Stimulated activated naive CD8-positive, alpha-beta T cell treated with anti-CD3 and anti-CD28 coated beads, Interleukin-15, Interleukin-2, amounts not matched to agents 100 ng/mL and 50 ng/mL, for 24 hours (primary cell): ENCODE data around the gene WEE2.

ENCODE experiments used
- H3K27ac Mint-ChIP-seq: one replicate; pipeline ENCODE4 v1.8.0; 2021; ENCODE audit warnings: mild to moderate bottlenecking, mixed read lengths
- H3K27me3 Mint-ChIP-seq: one replicate; pipeline ENCODE4 v1.8.0; 2021; ENCODE audit warnings: mixed read lengths
- H3K36me3 Mint-ChIP-seq: one replicate; pipeline ENCODE4 v1.8.0; 2021; ENCODE audit warnings: low read depth, mixed read lengths
- H3K4me1 Mint-ChIP-seq: one replicate; pipeline ENCODE4 v1.8.0; 2021; ENCODE audit warnings: low read depth, mixed read lengths
- H3K4me3 Mint-ChIP-seq: one replicate; pipeline ENCODE4 v1.8.0; 2021; ENCODE audit warnings: mild to moderate bottlenecking, mixed read lengths
- H3K9me3 Mint-ChIP-seq: one replicate; pipeline ENCODE4 v1.8.0; 2021; ENCODE audit warnings: mixed read lengths

The WEE2 gene

GRCh38 chr7:141708351-141708750 lies at the start of gene WEE2:
Gene WEE2, plus strand, starts transcription at chr7:141708353. Its CDS starts 406 bp downstream, at chr7:141708759.
- no peaks in the 10 kb centered on the region for H3K9me3 Mint-ChIP-seq
- peaks cover 4% of the 10 kb centered on the region for H3K4me1 Mint-ChIP-seq
- no peak within 1 kb of the TSS for H3K27ac Mint-ChIP-seq
- peaks cover 5% of the 10 kb centered on the region for H3K27me3 Mint-ChIP-seq
- no peaks in the 10 kb centered on the region for H3K36me3 Mint-ChIP-seq
- no peak within 1 kb of the TSS for H3K4me3 Mint-ChIP-seq

- Mint-ChIP-seq H3K36me3 (peaks cover 56% of the 10 kb centered on the region), H3K4me1 (peaks cover 11% of the 10 kb centered on the region), H3K27ac (peak overlapping the region; percentile 71)
These were observed 48.7 kb upstream of the WEE2 start for GRCh38 chr7:141659501-141659900.

GRCh38 chr7:141660259-141660658 lies 47.9 kb upstream of the WEE2 start:
- Mint-ChIP-seq H3K36me3 (peaks cover 48% of the 10 kb centered on the region), H3K9me3 (no peaks in the 10 kb centered on the region), H3K4me1 (peaks cover 10% of the 10 kb centered on the region), H3K4me3 (no peak overlapping the region), H3K27me3 (no peaks in the 10 kb centered on the region), H3K27ac (peak overlapping the region; percentile 71)

More at GRCh38 chr7:141659501-141659900, 48.7 kb upstream of the WEE2 start:
- Mint-ChIP-seq H3K4me3 (no peak overlapping the region), H3K9me3 (no peaks in the 10 kb centered on the region), H3K27me3 (no peaks in the 10 kb centered on the region)

- Mint-ChIP-seq H3K36me3 (peaks cover 44% of the 10 kb centered on the region), H3K27me3 (no peaks in the 10 kb centered on the region), H3K27ac (peak overlapping the region; percentile 74), H3K4me1 (peaks cover 10% of the 10 kb centered on the region), H3K4me3 (no peak overlapping the region), H3K9me3 (no peaks in the 10 kb centered on the region)
These were observed 44.9 kb upstream of the WEE2 start for GRCh38 chr7:141663081-141663849.

- Mint-ChIP-seq H3K27ac (no peak overlapping the region), H3K27me3 (no peaks in the 10 kb centered on the region), H3K4me3 (no peak overlapping the region), H3K4me1 (peaks cover 10% of the 10 kb centered on the region), H3K36me3 (peaks cover 43% of the 10 kb centered on the region), H3K9me3 (no peaks in the 10 kb centered on the region)
These were observed 43.7 kb upstream of the WEE2 start for GRCh38 chr7:141664450-141664849.

GRCh38 chr7:141665208-141666035 lies 42.7 kb upstream of the WEE2 start:
- Mint-ChIP-seq H3K27ac (no peak overlapping the region), H3K4me3 (no peak overlapping the region), H3K9me3 (no peaks in the 10 kb centered on the region), H3K36me3 (peaks cover 38% of the 10 kb centered on the region), H3K4me1 (peaks cover 10% of the 10 kb centered on the region), H3K27me3 (no peaks in the 10 kb centered on the region)

- Mint-ChIP-seq H3K4me3 (no peak overlapping the region), H3K4me1 (peaks cover 10% of the 10 kb centered on the region)
These were observed 42.1 kb upstream of the WEE2 start for GRCh38 chr7:141666071-141666470.

GRCh38 chr7:141668853-141669252 lies 39.3 kb upstream of the WEE2 start:
- Mint-ChIP-seq H3K36me3 (peaks cover 26% of the 10 kb centered on the region), H3K27me3 (no peaks in the 10 kb centered on the region), H3K9me3 (no peaks in the 10 kb centered on the region), H3K4me1 (no peaks in the 10 kb centered on the region), H3K4me3 (no peak overlapping the region), H3K27ac (peak overlapping the region; percentile 52)

More at GRCh38 chr7:141666071-141666470, 42.1 kb upstream of the WEE2 start:
- H3K27ac Mint-ChIP-seq = peak overlapping the region; percentile 2
- no peaks in the 10 kb centered on the region for H3K27me3 Mint-ChIP-seq
- H3K9me3 Mint-ChIP-seq = no peaks in the 10 kb centered on the region
- peaks cover 31% of the 10 kb centered on the region for H3K36me3 Mint-ChIP-seq

GRCh38 chr7:141671705-141672496 lies 36.3 kb upstream of the WEE2 start:
- no peaks in the 10 kb centered on the region for H3K27me3 Mint-ChIP-seq
- peak overlapping the region; percentile 12 for H3K27ac Mint-ChIP-seq
- no peak overlapping the region for H3K4me3 Mint-ChIP-seq
- H3K36me3 Mint-ChIP-seq = peaks cover 21% of the 10 kb centered on the region
- H3K9me3 Mint-ChIP-seq = no peaks in the 10 kb centered on the region
- peaks cover 17% of the 10 kb centered on the region for H3K4me1 Mint-ChIP-seq

GRCh38 chr7:141673346-141673745 lies 34.8 kb upstream of the WEE2 start:
- no peak overlapping the region for H3K4me3 Mint-ChIP-seq
- H3K9me3 Mint-ChIP-seq = no peaks in the 10 kb centered on the region
- no peaks in the 10 kb centered on the region for H3K27me3 Mint-ChIP-seq
- peaks cover 17% of the 10 kb centered on the region for H3K4me1 Mint-ChIP-seq
- peaks cover 24% of the 10 kb centered on the region for H3K36me3 Mint-ChIP-seq
- no peak overlapping the region for H3K27ac Mint-ChIP-seq

GRCh38 chr7:141674171-141674671 lies 33.9 kb upstream of the WEE2 start:
- H3K4me1 Mint-ChIP-seq = peaks cover 25% of the 10 kb centered on the region
- H3K36me3 Mint-ChIP-seq = peaks cover 24% of the 10 kb centered on the region
- no peaks in the 10 kb centered on the region for H3K27me3 Mint-ChIP-seq
- no peak overlapping the region for H3K27ac Mint-ChIP-seq
- H3K9me3 Mint-ChIP-seq = no peaks in the 10 kb centered on the region
- H3K4me3 Mint-ChIP-seq = no peak overlapping the region

GRCh38 chr7:141674702-141675101 lies 33.5 kb upstream of the WEE2 start:
- H3K4me3 Mint-ChIP-seq = no peak overlapping the region
- H3K27me3 Mint-ChIP-seq = no peaks in the 10 kb centered on the region

GRCh38 chr7:141675436-141676215 lies 32.5 kb upstream of the WEE2 start:
- H3K27ac Mint-ChIP-seq = peak overlapping the region; percentile 58
- no peak overlapping the region for H3K4me3 Mint-ChIP-seq
- no peaks in the 10 kb centered on the region for H3K27me3 Mint-ChIP-seq
- peaks cover 26% of the 10 kb centered on the region for H3K4me1 Mint-ChIP-seq
- no peaks in the 10 kb centered on the region for H3K9me3 Mint-ChIP-seq
- H3K36me3 Mint-ChIP-seq = peaks cover 28% of the 10 kb centered on the region

More at GRCh38 chr7:141674702-141675101, 33.5 kb upstream of the WEE2 start:
- H3K9me3 Mint-ChIP-seq = no peaks in the 10 kb centered on the region
- H3K27ac Mint-ChIP-seq = peak overlapping the region; percentile 58
- peaks cover 26% of the 10 kb centered on the region for H3K4me1 Mint-ChIP-seq
- peaks cover 24% of the 10 kb centered on the region for H3K36me3 Mint-ChIP-seq

- H3K27me3 Mint-ChIP-seq = no peaks in the 10 kb centered on the region
- H3K9me3 Mint-ChIP-seq = no peaks in the 10 kb centered on the region
- H3K4me3 Mint-ChIP-seq = no peak overlapping the region
- no peak overlapping the region for H3K27ac Mint-ChIP-seq
- H3K4me1 Mint-ChIP-seq = peaks cover 26% of the 10 kb centered on the region
- peaks cover 27% of the 10 kb centered on the region for H3K36me3 Mint-ChIP-seq
These were observed 31.5 kb upstream of the WEE2 start for GRCh38 chr7:141676618-141677017.
